ENCODE results near the gene CXCL13.
"Not testable (repeated sequence)": the region's sequence is repeated elsewhere in the genome, so short reads cannot be mapped to it uniquely, and the experiment has no call there.

Gene CXCL13, protein sequence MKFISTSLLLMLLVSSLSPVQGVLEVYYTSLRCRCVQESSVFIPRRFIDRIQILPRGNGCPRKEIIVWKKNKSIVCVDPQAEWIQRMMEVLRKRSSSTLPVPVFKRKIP

DNA sequence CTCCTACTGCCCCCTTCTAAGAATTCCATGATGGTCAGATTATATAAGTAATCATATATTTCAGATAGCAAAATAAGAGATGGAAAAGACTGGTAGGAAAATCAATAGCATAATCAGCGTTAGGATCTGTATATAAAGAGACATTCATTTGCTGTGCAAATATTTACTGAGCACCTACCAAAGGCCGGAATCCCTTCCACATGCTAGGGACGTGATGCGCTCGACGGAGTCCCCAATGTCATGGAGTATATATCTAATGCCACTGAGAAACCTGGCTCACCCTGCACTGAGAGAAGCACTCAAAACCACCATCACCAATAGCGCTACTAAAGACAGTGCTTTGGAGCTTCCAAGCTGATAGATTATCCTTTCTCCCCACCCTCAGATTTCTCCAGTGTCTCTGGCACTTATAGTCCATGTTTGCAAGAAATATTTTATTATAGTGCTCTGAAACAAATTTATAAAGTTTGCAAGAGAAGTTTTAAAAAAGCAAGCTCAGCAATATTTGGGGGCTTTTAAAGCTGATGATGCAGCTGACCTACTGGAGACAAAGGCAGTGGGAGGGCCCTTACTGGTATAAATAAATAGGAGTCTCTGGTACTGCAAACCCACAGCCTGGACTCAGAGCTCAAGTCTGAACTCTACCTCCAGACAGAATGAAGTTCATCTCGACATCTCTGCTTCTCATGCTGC, at the start of gene CXCL13:
Gene CXCL13 (plus strand): TSS at position 611 of the 693 bp plus-strand sequence. CDS start 46 bp downstream, at position 657.
- no peak within 1 kb of the TSS for H3K27ac ChIP-seq

DNA sequence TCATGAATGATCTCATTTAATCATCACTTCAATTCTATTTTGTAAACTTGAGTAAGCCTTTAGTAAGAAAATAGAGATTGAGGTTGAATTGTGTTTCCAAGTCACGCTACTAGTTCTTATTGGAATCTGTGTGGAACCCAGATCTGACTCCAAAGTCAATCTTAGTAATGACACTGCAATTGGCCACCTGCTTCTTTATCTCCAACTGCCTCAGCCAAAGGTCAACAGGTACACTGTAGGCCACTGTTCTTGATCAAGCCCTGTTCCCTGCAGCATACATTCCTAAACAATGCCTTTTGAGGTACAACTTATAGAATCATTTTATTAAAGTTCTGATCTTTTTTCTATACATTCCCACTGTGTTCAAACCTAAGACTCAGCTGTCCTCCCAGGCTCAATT, 45.5 kb upstream of the CXCL13 start:
- H3K27ac ChIP-seq, result no peak overlapping the region
- TF ChIP-seq, protein P1, sequence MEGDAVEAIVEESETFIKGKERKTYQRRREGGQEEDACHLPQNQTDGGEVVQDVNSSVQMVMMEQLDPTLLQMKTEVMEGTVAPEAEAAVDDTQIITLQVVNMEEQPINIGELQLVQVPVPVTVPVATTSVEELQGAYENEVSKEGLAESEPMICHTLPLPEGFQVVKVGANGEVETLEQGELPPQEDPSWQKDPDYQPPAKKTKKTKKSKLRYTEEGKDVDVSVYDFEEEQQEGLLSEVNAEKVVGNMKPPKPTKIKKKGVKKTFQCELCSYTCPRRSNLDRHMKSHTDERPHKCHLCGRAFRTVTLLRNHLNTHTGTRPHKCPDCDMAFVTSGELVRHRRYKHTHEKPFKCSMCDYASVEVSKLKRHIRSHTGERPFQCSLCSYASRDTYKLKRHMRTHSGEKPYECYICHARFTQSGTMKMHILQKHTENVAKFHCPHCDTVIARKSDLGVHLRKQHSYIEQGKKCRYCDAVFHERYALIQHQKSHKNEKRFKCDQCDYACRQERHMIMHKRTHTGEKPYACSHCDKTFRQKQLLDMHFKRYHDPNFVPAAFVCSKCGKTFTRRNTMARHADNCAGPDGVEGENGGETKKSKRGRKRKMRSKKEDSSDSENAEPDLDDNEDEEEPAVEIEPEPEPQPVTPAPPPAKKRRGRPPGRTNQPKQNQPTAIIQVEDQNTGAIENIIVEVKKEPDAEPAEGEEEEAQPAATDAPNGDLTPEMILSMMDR (conservative IDR thresholded peaks at IDR 0.05), result no peak

More for the DNA sequence above, at the start of gene CXCL13:
- TF ChIP-seq, protein P1 (conservative IDR thresholded peaks at IDR 0.05), result no peak

GRCh38 chr4:77561720-77562119, 43.9 kb upstream of the CXCL13 start:
- H3K27ac ChIP-seq, result peak overlapping the region; percentile 83; the same call in 1 of the 2 replicates

DNA sequence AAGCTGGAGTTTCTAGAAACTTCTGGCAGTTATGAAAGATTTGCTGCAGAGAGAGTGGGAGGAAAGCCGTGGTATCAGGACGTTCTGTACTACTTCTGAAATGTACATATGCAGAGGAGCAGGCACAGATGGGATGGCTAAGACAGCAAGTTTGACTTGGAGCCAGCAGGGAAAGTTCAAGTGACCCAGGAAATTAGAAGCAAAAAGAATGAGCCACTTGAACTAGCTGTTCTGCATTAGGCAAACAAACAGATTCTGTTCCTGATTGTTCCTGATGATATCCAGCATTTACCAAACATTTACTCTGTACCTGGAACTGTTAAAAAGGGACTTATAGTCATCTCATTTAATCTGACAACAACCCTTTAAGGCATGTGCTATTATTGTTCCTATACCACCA, 41.4 kb upstream of the CXCL13 start:
- peak overlapping the region; percentile 83 for H3K27ac ChIP-seq
- TF ChIP-seq, protein P1 (conservative IDR thresholded peaks at IDR 0.05), result no peak

GRCh38 chr4:77566148-77566547, 39.5 kb upstream of the CXCL13 start:
- peak overlapping the region; percentile 83; the same call in 1 of the 2 replicates for H3K27ac ChIP-seq
- TF ChIP-seq, protein P1 (conservative IDR thresholded peaks at IDR 0.05), result no peak

DNA sequence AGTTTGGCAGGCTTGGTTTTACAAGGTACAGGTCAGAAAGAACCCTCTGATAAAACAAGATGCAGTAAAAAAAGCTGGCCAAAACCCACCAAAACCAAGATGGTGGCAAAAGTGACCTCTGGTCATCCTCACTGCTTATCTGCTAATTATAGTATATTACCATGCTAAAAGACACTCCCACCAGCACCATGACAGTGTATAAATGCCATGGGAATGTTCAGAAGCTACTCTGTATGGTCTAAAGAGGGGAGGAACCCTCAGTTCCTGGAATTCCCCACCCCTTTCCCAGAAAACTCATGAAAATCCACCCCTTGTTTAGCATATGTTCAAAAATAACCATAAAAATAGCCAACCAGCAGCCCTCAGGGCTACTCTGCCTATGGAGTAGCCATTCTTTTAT, 38.1 kb upstream of the CXCL13 start:
- TF ChIP-seq, protein P1 (conservative IDR thresholded peaks at IDR 0.05), result no peak
- no peak overlapping the region for H3K27ac ChIP-seq

GRCh38 chr4:77570508-77571214, 35.0 kb upstream of the CXCL13 start:
- not testable (repeated sequence) for H3K27ac ChIP-seq

DNA sequence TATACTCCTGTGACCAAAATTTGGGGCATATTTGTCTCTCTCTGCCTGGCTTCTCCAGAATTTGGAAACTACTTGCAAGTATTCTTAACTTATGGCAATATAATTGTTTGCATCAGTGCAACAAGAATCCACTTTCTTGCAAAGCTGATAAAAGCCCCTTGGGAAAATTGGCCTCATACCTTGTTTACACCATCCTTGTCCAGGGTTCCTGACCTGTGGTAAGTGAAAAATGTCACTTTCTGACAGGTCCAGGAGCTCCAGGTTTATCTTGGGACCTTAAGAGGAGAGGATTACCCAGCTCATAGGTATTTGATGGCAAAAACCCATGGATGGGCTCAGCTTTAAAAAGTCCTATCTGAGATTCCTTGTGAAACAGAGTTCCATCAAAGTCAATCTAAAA, 29.3 kb upstream of the CXCL13 start:
- TF ChIP-seq, protein P1 (conservative IDR thresholded peaks at IDR 0.05), result no peak
- no peak overlapping the region for H3K27ac ChIP-seq

Measured in VCaP (cell line).